ENCODE measurements around the gene TMEM117. TPM values are rescaled to one million over a fixed set of nuclear protein-coding genes. Genes with fewer than 3 reads are reported as not detected.

Gene TMEM117
- total and polyA plus RNA-seq, 10 of the 15 experiments (the other 5 are each of a cell fraction or from before 2014, with no cell fraction given): 3.1 to 8.2 (median 6.1) TPM

DNA sequence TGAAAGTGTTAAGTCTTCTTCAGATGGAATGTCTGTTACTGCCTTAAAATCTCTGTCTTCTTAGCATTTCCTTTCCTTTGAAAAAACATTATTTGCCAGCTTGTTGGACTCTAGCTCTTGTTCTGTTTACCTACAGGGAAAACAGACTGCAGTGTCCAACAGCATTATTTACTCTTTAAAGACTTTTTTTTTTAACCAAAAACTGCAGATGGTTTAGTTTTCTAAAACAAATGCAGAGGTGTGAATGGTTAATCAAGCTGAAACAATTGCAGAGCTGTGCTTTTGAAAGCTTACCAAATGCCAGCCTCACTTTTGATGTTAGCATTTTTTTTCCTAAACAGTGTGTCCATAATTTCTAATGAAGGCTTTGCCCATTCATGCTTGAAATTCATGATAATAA, 323.3 kb downstream of the TMEM117 start:
- ATAC-seq (no peak), DNase-seq (ENCODE audit: low read depth, low spot score) (no peak), FAIRE-seq (no peak)
- SMC1A ChIA-PET (ENCODE audit: uncharacterized antibody, unreplicated experiment): interaction anchor here (0.6 to 1.3 kb wide), 4 partner anchors 17 to 44 kb away, joined by 3 to 4 read pairs (median 4); no protein-coding TSS in a partner anchor
- H3K9ac ChIP-seq (ENCODE audit: control insufficient read depth, insufficient read depth, low read length): no peak overlapping the region
- H3K27ac ChIP-seq (ENCODE audit: control insufficient read depth, insufficient read depth): no peak overlapping the region
- H3K4me3 ChIP-seq: no peak overlapping the region
- no peaks in the 10 kb centered on the region for H3K79me2 ChIP-seq (ENCODE audit: control insufficient read depth, insufficient read depth, low read length)
- no TSS peak for BruUV-seq (replicated peaks)
- no peaks in the 10 kb centered on the region for H3K36me3 ChIP-seq (ENCODE audit: control insufficient read depth in 2 of 2, insufficient read depth in 2 of 2, low read length in 1 of 2)
- H3K9me3 ChIP-seq (replicated peaks; ENCODE audit: control insufficient read depth, insufficient read depth, low read length): no peaks in the 10 kb centered on the region
- H2AFZ ChIP-seq (ENCODE audit: control insufficient read depth, low read depth, low read length): no peak overlapping the region
- CTCF ChIA-PET: interaction anchor here (1.0 to 1.2 kb wide), 2 partner anchors 19 to 144 kb away, joined by 4 read pairs; no protein-coding TSS in a partner anchor
- H3K4me1 ChIP-seq (ENCODE audit: control insufficient read depth, insufficient read depth, low read length): peaks cover 5% of the 10 kb centered on the region; the same call in 1 of the 2 replicates
- TF ChIP-seq CHD2 (IDR thresholded peaks at IDR 0.05; ENCODE audit: borderline replicate concordance, low read depth, low read length) (no peak), SMAD5 (IDR thresholded peaks at IDR 0.05; ENCODE audit: low read depth) (no peak), GATAD2B (conservative IDR thresholded peaks at IDR 0.05; ENCODE audit: low read depth) (no peak), STAT3 (IDR thresholded peaks at IDR 0.05; ENCODE audit: low read depth, low read length) (no peak), YY1 (IDR thresholded peaks at IDR 0.05; ENCODE audit: low read depth, low read length) (no peak)
- TF ChIP-seq, protein P1, sequence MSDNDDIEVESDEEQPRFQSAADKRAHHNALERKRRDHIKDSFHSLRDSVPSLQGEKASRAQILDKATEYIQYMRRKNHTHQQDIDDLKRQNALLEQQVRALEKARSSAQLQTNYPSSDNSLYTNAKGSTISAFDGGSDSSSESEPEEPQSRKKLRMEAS (IDR thresholded peaks at IDR 0.05; ENCODE audit: low read depth, low read length): no peak
- TF ChIP-seq, protein P2, sequence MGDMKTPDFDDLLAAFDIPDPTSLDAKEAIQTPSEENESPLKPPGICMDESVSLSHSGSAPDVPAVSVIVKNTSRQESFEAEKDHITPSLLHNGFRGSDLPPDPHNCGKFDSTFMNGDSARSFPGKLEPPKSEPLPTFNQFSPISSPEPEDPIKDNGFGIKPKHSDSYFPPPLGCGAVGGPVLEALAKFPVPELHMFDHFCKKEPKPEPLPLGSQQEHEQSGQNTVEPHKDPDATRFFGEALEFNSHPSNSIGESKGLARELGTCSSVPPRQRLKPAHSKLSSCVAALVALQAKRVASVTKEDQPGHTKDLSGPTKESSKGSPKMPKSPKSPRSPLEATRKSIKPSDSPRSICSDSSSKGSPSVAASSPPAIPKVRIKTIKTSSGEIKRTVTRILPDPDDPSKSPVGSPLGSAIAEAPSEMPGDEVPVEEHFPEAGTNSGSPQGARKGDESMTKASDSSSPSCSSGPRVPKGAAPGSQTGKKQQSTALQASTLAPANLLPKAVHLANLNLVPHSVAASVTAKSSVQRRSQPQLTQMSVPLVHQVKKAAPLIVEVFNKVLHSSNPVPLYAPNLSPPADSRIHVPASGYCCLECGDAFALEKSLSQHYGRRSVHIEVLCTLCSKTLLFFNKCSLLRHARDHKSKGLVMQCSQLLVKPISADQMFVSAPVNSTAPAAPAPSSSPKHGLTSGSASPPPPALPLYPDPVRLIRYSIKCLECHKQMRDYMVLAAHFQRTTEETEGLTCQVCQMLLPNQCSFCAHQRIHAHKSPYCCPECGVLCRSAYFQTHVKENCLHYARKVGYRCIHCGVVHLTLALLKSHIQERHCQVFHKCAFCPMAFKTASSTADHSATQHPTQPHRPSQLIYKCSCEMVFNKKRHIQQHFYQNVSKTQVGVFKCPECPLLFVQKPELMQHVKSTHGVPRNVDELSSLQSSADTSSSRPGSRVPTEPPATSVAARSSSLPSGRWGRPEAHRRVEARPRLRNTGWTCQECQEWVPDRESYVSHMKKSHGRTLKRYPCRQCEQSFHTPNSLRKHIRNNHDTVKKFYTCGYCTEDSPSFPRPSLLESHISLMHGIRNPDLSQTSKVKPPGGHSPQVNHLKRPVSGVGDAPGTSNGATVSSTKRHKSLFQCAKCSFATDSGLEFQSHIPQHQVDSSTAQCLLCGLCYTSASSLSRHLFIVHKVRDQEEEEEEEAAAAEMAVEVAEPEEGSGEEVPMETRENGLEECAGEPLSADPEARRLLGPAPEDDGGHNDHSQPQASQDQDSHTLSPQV (IDR thresholded peaks at IDR 0.05): no peak
- TF ChIP-seq, protein P3, sequence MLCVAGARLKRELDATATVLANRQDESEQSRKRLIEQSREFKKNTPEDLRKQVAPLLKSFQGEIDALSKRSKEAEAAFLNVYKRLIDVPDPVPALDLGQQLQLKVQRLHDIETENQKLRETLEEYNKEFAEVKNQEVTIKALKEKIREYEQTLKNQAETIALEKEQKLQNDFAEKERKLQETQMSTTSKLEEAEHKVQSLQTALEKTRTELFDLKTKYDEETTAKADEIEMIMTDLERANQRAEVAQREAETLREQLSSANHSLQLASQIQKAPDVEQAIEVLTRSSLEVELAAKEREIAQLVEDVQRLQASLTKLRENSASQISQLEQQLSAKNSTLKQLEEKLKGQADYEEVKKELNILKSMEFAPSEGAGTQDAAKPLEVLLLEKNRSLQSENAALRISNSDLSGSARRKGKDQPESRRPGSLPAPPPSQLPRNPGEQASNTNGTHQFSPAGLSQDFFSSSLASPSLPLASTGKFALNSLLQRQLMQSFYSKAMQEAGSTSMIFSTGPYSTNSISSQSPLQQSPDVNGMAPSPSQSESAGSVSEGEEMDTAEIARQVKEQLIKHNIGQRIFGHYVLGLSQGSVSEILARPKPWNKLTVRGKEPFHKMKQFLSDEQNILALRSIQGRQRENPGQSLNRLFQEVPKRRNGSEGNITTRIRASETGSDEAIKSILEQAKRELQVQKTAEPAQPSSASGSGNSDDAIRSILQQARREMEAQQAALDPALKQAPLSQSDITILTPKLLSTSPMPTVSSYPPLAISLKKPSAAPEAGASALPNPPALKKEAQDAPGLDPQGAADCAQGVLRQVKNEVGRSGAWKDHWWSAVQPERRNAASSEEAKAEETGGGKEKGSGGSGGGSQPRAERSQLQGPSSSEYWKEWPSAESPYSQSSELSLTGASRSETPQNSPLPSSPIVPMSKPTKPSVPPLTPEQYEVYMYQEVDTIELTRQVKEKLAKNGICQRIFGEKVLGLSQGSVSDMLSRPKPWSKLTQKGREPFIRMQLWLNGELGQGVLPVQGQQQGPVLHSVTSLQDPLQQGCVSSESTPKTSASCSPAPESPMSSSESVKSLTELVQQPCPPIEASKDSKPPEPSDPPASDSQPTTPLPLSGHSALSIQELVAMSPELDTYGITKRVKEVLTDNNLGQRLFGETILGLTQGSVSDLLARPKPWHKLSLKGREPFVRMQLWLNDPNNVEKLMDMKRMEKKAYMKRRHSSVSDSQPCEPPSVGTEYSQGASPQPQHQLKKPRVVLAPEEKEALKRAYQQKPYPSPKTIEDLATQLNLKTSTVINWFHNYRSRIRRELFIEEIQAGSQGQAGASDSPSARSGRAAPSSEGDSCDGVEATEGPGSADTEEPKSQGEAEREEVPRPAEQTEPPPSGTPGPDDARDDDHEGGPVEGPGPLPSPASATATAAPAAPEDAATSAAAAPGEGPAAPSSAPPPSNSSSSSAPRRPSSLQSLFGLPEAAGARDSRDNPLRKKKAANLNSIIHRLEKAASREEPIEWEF (IDR thresholded peaks at IDR 0.05; ENCODE audit: insufficient replicate concordance, low read depth, low read length): no peak
- TF ChIP-seq, protein P4, sequence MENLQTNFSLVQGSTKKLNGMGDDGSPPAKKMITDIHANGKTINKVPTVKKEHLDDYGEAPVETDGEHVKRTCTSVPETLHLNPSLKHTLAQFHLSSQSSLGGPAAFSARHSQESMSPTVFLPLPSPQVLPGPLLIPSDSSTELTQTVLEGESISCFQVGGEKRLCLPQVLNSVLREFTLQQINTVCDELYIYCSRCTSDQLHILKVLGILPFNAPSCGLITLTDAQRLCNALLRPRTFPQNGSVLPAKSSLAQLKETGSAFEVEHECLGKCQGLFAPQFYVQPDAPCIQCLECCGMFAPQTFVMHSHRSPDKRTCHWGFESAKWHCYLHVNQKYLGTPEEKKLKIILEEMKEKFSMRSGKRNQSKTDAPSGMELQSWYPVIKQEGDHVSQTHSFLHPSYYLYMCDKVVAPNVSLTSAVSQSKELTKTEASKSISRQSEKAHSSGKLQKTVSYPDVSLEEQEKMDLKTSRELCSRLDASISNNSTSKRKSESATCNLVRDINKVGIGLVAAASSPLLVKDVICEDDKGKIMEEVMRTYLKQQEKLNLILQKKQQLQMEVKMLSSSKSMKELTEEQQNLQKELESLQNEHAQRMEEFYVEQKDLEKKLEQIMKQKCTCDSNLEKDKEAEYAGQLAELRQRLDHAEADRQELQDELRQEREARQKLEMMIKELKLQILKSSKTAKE (IDR thresholded peaks at IDR 0.05; ENCODE audit: low read depth, poor library complexity, severe bottlenecking): no peak
- intact Hi-C loops (cut with micrococcal nuclease; ENCODE audit: unreplicated experiment): no loop called here
- in situ Hi-C loops (cut with MboI): no loop called here
- no peak overlapping the region for H3K4me2 ChIP-seq (ENCODE audit: control insufficient read depth, insufficient read depth)
- H3K27me3 ChIP-seq (replicated peaks in 1 of 2; ENCODE audit: control insufficient read depth in 2 of 2, insufficient read depth in 2 of 2, low read length in 1 of 2): no peaks in the 10 kb centered on the region
- RAD21 ChIA-PET (ENCODE audit: unreplicated experiment): no interaction called here
- no peaks in the 10 kb centered on the region for H4K20me1 ChIP-seq (ENCODE audit: control insufficient read depth, insufficient read depth)
- POLR2A ChIA-PET: no interaction called here
